ENCODE results near the gene TOMM70.
A peak's percentile ranks its signal among the peaks of the same experiment; 100 is the strongest.
"Not testable (repeated sequence)": the region's sequence is repeated elsewhere in the genome, so short reads cannot be mapped to it uniquely, and the experiment has no call there.

The TOMM70 gene

GRCh38 chr3:100361897-100362296, 39.0 kb downstream of the TOMM70 start:
- no peak for DNase-seq

GRCh38 chr3:100360757-100361496, 40.0 kb downstream of the TOMM70 start:
- no peak for DNase-seq

GRCh38 chr3:100359035-100359434, 41.9 kb downstream of the TOMM70 start:
- DNase-seq, result no peak

GRCh38 chr3:100358413-100358812, 42.5 kb downstream of the TOMM70 start:
- DNase-seq, result no peak

- no peak for DNase-seq
These were observed 46.0 kb downstream of the TOMM70 start for GRCh38 chr3:100354850-100355249.

GRCh38 chr3:100352296-100353231, 48.3 kb downstream of the TOMM70 start:
- no peak for DNase-seq

GRCh38 chr3:100351770-100352169, 49.1 kb downstream of the TOMM70 start:
- DNase-seq, result not testable (repeated sequence)

- no peak for DNase-seq
These were observed 52.2 kb downstream of the TOMM70 start for GRCh38 chr3:100348727-100349126.

- no peak for DNase-seq
These were observed 60.4 kb downstream of the TOMM70 start for GRCh38 chr3:100340527-100340926.

- DNase-seq, result no peak
These were observed 61.1 kb downstream of the TOMM70 start for GRCh38 chr3:100339786-100340185.

GRCh38 chr3:100338911-100339310, 62.0 kb downstream of the TOMM70 start:
- no peak for DNase-seq

GRCh38 chr3:100336229-100336628, 64.7 kb downstream of the TOMM70 start:
- DNase-seq, result not testable (repeated sequence)

- no peak for DNase-seq
These were observed 65.5 kb downstream of the TOMM70 start for GRCh38 chr3:100335434-100335833.

- peak; percentile 41 for DNase-seq
These were observed 66.2 kb downstream of the TOMM70 start, which contains the start of gene NIT2 for GRCh38 chr3:100334488-100335351. Gene NIT2, plus strand, starts transcription at chr3:100334757. Its CDS starts 35 bp downstream, at chr3:100334792.

GRCh38 chr3:100333970-100334487, 66.9 kb downstream of the TOMM70 start:
- no peak for DNase-seq

- DNase-seq, result no peak
These were observed 67.8 kb downstream of the TOMM70 start for GRCh38 chr3:100333051-100333450.

GRCh38 chr3:100331660-100332059, 69.2 kb downstream of the TOMM70 start:
- no peak for DNase-seq

- no peak for DNase-seq
These were observed 70.2 kb downstream of the TOMM70 start for GRCh38 chr3:100330651-100331050.

- DNase-seq, result peak; percentile 2
These were observed 70.9 kb downstream of the TOMM70 start for GRCh38 chr3:100329800-100330489.

- DNase-seq, result not testable (repeated sequence)
These were observed 73.5 kb downstream of the TOMM70 start for GRCh38 chr3:100327377-100327776.

GRCh38 chr3:100325827-100326226, 75.1 kb downstream of the TOMM70 start:
- no peak for DNase-seq

- DNase-seq, result no peak
These were observed 76.8 kb downstream of the TOMM70 start for GRCh38 chr3:100324044-100324443.

All from NCI-H2029 treated with DMSO at 0.1 percent for 48 hours (cell line).